Measurements from ENCODE around the gene TRIAP1. TPM values are rescaled to one million over a fixed set of nuclear protein-coding genes. Genes with fewer than 3 reads are reported as not detected.

The TRIAP1 gene
- total RNA-seq (2022; extraction: Qiagen RNA extraction): 73.8 to 79.7 TPM (median 75.5 TPM) in 5 replicates

DNA sequence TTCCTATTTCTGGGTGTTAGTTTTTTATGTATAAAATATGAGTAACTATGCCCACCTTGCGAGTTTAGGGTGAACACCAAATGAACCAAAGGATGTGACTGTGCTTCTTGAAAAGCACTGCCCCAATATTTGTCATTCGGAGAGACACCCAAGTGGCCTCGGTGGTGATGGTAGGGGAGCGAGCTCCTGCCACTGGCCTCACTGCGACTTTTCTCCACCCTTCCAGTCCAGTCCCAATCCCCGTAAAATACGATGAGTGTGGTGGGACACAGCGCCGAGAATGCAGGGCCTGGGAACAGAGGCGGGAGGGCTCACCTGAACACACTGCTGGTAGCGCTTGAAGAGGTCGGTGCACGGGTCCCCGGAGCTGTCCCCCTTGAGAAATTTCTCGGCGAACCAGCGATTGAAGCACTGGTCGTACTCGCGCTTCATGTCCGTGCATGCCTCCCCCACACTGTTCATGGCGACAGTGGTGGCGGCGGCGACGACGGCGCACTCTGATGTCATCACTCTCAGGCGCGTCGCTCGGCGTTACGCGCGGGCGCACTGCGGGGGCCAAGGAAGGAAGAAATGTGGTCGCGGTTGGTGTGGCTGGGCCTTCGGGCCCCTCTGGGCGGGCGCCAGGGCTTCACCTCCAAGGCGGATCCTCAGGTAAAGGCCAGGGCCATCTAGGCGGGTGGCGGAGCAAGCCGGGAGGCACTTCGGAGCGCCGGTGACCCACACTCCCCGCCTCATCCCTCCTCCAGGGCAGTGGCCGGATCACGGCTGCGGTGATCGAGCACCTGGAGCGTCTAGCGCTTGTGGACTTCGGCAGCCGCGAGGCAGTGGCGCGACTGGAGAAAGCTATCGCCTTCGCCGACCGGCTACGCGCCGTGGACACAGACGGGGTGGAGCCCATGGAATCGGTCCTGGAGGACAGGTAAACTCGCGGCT is at the start of gene TRIAP1, which contains the start of gene GATC:
TRIAP1 (minus strand) TSS at position 474 of the 933 bp plus-strand sequence; CDS start at position 462, 12 bp downstream.
GATC (plus strand) TSS at position 534 of the 933 bp plus-strand sequence; CDS start at position 571, 37 bp downstream.

GRCh38 chr12:120469450-120470149 is 23.4 kb upstream of the TRIAP1 start, which contains the start of gene SRSF9:
TSS of gene SRSF9 (minus strand) at chr12:120469748. CDS start at chr12:120469609, 139 bp downstream.

DNA sequence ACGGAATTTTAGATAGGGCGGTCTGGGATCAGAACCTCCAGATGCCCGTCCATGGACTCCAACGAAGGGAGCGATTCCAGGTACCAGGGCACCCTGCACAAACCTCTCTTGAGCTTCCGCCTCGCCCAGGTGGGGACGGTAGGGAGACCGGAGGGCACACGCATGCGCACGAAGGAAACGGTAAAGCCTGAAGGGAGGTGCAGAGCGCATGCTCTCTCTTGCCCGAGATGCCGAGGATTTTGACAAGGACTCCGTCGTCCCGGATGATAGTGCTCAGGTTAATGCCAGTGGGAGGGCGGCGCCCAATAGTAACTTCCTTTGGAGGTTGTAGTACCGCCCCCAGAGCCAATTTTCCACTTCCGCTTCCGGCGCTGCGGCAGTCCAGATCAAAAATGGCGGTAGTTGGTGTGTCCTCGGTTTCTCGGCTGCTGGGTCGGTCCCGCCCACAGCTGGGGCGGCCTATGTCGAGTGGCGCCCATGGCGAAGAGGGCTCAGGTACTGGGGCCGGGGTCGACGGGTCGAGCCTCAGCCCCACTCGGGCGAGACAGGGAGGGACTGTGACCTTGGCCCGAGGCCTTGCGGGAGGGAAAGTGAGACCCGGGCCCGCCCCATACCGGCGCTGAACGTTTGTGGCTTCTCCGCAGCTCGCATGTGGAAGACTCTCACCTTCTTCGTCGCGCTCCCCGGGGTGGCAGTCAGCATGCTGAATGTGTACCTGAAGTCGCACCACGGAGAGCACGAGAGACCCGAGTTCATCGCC is 8.3 kb downstream of the TRIAP1 start, which contains the start of gene COX6A1:
COX6A1 (plus strand) TSS at position 379 of the 760 bp plus-strand sequence; CDS start at position 393, 14 bp downstream.

Other genes with a start within 250 kb of the TRIAP1 start
- gene RPLP0, start 245.3 kb downstream of the TRIAP1 start, total RNA-seq (2022; extraction: Qiagen RNA extraction): 3,378 to 3,595 TPM (median 3,488 TPM) in 5 replicates
- gene PXN, start 180.7 kb downstream of the TRIAP1 start, total RNA-seq (2022; extraction: Qiagen RNA extraction): 189 to 221 TPM (median 211 TPM) in 5 replicates
- gene RNU4-2, start 154.5 kb downstream of the TRIAP1 start, total RNA-seq (2022; extraction: Qiagen RNA extraction): not detected in 5 replicates
- not detected in 5 replicates for gene RNU4-1, start 153.1 kb downstream of the TRIAP1 start, total RNA-seq (2022; extraction: Qiagen RNA extraction)
- gene SIRT4, start 144.1 kb downstream of the TRIAP1 start, total RNA-seq (2022; extraction: Qiagen RNA extraction): 0.59 to 0.92 TPM (median 0.64 TPM) in 5 replicates
- gene PLA2G1B, start 118.6 kb downstream of the TRIAP1 start, total RNA-seq (2022; extraction: Qiagen RNA extraction): not detected in 5 replicates
- gene MSI1, start 77.2 kb downstream of the TRIAP1 start, total RNA-seq (2022; extraction: Qiagen RNA extraction): 0.89 to 1.8 TPM (median 1.4 TPM) in 5 replicates
- gene COX6A1, start 8.3 kb downstream of the TRIAP1 start, total RNA-seq (2022; extraction: Qiagen RNA extraction): 758 to 876 TPM (median 847 TPM) in 5 replicates
- 20.0 to 26.4 TPM (median 22.3 TPM) in 5 replicates for gene GATC, start 60 bp upstream of the TRIAP1 start, total RNA-seq (2022; extraction: Qiagen RNA extraction)
- gene SRSF9, start 23.4 kb upstream of the TRIAP1 start, total RNA-seq (2022; extraction: Qiagen RNA extraction): 185 to 229 TPM (median 212 TPM) in 5 replicates
- gene DYNLL1, start 49.7 kb upstream of the TRIAP1 start, total RNA-seq (2022; extraction: Qiagen RNA extraction): 544 to 693 TPM (median 587 TPM) in 5 replicates
- 26.9 to 30.4 TPM (median 28.1 TPM) in 5 replicates for gene COQ5, start 82.8 kb upstream of the TRIAP1 start, total RNA-seq (2022; extraction: Qiagen RNA extraction)
- 93.9 to 107 TPM (median 98.6 TPM) in 5 replicates for gene RNF10, start 88.0 kb upstream of the TRIAP1 start, total RNA-seq (2022; extraction: Qiagen RNA extraction)
- gene POP5, start 135.0 kb upstream of the TRIAP1 start, total RNA-seq (2022; extraction: Qiagen RNA extraction): 50.2 to 56.1 TPM (median 51.5 TPM) in 5 replicates
- gene CABP1, start 194.2 kb upstream of the TRIAP1 start, total RNA-seq (2022; extraction: Qiagen RNA extraction): 0.14 to 0.33 TPM (median 0.22 TPM) in 5 replicates
- 80.3 to 96.0 TPM (median 82.9 TPM) in 5 replicates for gene MLEC, start 240.8 kb upstream of the TRIAP1 start, total RNA-seq (2022; extraction: Qiagen RNA extraction)

All from A549 treated with Mapracorat at 1 μM for 4 hours (cell line).